Measurements from ENCODE around the gene ALOX12.

DNA sequence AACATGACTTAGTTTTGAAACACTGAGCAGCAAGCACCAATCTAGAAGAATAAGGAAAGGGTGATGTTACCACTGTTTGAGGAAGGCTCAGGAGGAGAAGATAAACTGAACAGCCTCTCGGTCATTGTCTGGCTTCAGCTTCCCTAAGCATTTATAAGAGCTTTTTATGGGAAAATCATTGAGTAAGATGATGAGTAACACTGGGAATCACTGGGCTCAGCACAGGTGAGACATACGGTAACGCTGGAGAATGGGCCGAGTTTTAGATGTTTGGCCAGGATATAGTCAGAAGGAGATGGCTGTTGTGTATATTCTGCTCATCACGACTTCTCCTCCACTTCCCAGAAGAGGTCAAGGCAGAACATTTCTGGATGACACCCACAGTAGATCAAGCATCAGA lies 42.2 kb upstream of the ALOX12 start:
- no peak for TF ChIP-seq POLR2A (IDR thresholded peaks at IDR 0.05)
- TF ChIP-seq, protein P1, sequence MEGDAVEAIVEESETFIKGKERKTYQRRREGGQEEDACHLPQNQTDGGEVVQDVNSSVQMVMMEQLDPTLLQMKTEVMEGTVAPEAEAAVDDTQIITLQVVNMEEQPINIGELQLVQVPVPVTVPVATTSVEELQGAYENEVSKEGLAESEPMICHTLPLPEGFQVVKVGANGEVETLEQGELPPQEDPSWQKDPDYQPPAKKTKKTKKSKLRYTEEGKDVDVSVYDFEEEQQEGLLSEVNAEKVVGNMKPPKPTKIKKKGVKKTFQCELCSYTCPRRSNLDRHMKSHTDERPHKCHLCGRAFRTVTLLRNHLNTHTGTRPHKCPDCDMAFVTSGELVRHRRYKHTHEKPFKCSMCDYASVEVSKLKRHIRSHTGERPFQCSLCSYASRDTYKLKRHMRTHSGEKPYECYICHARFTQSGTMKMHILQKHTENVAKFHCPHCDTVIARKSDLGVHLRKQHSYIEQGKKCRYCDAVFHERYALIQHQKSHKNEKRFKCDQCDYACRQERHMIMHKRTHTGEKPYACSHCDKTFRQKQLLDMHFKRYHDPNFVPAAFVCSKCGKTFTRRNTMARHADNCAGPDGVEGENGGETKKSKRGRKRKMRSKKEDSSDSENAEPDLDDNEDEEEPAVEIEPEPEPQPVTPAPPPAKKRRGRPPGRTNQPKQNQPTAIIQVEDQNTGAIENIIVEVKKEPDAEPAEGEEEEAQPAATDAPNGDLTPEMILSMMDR (IDR thresholded peaks at IDR 0.05 in 4 of 5, conservative IDR thresholded peaks at IDR 0.05 in 1 of 5) = no peak

Measured in gastrocnemius medialis (tissue), 4 donors.